ENCODE measurements around the gene CPNE5.
"Not testable (repeated sequence)": the region's sequence is repeated elsewhere in the genome, so short reads cannot be mapped to it uniquely, and the experiment has no call there.

The CPNE5 gene

DNA sequence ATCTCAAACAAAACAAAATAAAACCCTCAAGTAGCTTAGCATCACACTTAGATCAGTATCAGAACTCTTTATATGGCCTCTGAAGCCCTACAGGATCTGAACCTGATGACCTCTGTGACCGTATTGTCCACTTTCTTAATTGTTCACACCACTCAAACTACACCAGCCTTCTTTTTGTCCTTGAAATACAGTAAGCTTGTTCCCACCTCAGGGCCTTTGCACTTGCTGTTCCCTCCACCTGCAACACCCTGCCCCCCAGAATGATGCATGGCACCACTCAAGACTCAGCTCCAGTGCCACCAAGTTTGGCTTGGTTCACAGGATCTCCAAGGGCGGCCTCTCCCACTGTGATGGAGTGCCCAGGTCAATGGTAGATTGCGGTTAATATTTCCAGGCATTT is 25.7 kb downstream of the CPNE5 start:
- TF ChIP-seq ELF4 (IDR thresholded peaks at IDR 0.05) = no peak
- no peak for TF ChIP-seq CTBP1 (IDR thresholded peaks at IDR 0.05; ENCODE audit: borderline replicate concordance)
- no peak for TF ChIP-seq L3MBTL2 (conservative IDR thresholded peaks at IDR 0.05)
- no peak for TF ChIP-seq SUZ12 (IDR thresholded peaks at IDR 0.05)
- TF ChIP-seq ARNT (IDR thresholded peaks at IDR 0.05) = no peak
- TF ChIP-seq ZNF384 (IDR thresholded peaks at IDR 0.05) = no peak
- no peak for TF ChIP-seq BHLHE40 (IDR thresholded peaks at IDR 0.05; ENCODE audit: borderline replicate concordance)
- TF ChIP-seq, protein P1, sequence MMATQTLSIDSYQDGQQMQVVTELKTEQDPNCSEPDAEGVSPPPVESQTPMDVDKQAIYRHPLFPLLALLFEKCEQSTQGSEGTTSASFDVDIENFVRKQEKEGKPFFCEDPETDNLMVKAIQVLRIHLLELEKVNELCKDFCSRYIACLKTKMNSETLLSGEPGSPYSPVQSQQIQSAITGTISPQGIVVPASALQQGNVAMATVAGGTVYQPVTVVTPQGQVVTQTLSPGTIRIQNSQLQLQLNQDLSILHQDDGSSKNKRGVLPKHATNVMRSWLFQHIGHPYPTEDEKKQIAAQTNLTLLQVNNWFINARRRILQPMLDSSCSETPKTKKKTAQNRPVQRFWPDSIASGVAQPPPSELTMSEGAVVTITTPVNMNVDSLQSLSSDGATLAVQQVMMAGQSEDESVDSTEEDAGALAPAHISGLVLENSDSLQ (IDR thresholded peaks at IDR 0.05) = no peak
- no peak for TF ChIP-seq LEF1 (IDR thresholded peaks at IDR 0.05; ENCODE audit: borderline replicate concordance)
- CTCF ChIA-PET = interaction anchor here (0.6 kb wide), 1 partner anchor 48 kb away, joined by 3 read pairs; no protein-coding TSS in a partner anchor
- POLR2A ChIA-PET = no interaction called here
- no peak for DNase-seq (ENCODE audit: extremely low spot score)

DNA sequence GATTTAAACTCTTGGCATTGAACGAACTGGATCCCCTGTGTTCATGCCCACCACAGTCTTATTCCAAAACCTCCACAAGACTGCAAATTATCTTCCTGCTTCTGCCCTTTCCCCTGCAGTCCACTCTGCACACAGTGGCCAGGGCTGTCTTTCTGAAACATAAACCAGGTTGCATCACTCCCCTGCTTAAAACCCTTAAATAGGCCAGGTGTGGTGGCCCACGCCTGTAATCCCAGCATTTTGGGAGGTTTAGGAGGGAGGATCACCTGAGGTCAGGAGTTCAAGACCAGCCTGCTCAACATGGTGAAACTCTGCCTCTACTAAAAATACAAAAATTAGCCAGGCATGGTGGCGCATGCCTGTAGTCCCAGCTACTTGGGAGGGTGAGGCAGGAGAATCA is 26.2 kb downstream of the CPNE5 start:
- DNase-seq (ENCODE audit: extremely low spot score); CTCF ChIA-PET; POLR2A ChIA-PET: not testable (repeated sequence)

DNA sequence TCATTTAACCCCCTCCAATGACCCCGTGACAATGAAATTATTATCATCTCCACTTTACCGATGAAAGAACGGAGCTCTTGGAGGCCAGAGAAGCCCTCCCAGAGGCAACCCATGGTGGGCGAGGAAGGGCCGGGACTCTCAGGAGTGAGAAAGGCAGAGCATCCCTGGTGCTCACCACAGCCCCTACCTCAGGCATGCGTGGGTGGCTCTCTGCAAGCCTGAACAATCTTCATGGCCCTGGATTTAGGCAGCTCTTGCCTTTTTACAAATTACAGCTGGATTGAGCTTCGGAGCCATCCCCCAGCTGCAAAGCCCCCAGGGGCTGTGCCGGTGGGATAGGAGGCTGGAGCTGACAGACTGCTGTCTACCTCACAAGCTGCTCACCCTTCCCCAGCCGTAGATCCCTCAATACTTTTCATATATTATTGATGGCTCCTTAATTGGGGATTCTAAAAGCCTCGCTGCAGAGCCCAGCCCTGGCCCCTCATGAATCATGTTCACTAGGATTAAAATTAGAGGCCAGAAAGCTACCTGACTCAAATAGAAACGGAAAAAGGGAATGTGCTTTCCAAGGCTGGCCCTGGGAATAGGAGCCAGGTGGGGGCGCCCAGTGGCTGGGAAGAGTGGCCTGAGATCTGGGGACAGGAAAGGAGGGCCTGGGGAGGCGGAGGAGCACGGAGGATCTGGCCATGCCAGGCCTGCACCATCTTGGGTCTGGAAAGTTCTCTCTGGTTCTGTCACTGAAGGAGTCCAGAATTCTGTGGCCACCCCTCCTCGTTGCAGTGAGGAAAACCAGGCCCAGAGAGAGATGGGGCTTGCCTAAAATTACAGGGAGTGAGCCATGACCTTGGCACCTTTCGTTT is 29.1 kb downstream of the CPNE5 start:
- ChIA-PET CTCF (interaction anchor here (0.9 to 2.1 kb wide), 3 partner anchors 39 to 208 kb away, joined by 3 to 10 read pairs (median 4); no protein-coding TSS in a partner anchor), POLR2A (no interaction called here)
- no peak for DNase-seq (ENCODE audit: extremely low spot score)
- TF ChIP-seq ELF4 (IDR thresholded peaks at IDR 0.05) = no peak

DNA sequence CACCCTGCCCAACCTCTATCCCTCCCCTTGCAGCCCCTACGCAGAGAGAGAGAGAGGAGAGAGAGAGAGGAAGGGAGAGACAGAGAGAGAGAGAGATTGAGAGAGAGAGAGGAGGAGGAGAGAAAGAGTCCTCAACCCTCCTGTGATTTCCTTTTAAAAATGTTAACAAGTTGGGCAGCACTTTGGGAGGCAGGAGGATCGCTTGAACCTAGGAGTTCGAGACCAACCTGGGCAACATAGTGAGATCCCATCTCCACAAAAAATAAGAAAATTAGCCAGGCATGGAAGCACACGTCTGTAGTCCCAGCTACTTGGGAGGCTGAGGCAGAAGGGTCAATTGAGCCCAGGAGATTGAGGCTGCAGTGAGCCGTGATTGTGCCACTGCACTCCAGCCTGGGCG is 30.1 kb downstream of the CPNE5 start:
- ChIA-PET CTCF (interaction anchor here (2.1 kb wide), 1 partner anchor 43 kb away, joined by 10 read pairs; no protein-coding TSS in a partner anchor), POLR2A (no interaction called here)
- no peak for DNase-seq (ENCODE audit: extremely low spot score)
- TF ChIP-seq FOXM1 (IDR thresholded peaks at IDR 0.05; ENCODE audit: borderline replicate concordance) (no peak), NFRKB (IDR thresholded peaks at IDR 0.05) (no peak)
- TF ChIP-seq, protein P1 (IDR thresholded peaks at IDR 0.05) = no peak

DNA sequence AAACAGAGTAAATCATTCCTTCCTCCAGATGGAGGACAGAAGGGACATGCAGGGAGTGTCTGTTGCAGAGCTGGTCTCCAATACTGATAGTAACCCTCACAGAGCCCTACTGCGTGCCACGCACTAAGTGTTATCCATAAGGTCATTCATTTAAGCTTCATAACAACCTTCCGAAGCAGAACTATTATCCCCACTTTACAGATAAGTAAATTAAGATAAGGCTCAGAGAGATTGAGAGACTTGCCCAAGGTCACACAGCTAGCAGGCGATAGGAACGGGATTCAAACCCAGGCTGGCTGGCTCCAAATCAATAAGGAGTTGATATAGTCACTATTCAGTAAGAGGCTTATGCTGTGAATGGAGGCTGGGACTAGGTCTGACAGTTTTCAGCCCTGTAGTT is 30.6 kb downstream of the CPNE5 start:
- ChIA-PET CTCF (interaction anchor here (0.7 kb wide), 1 partner anchor 26 kb away, joined by 3 read pairs; no protein-coding TSS in a partner anchor), POLR2A (no interaction called here)
- DNase-seq (ENCODE audit: extremely low spot score) = no peak
- TF ChIP-seq BHLHE40 (IDR thresholded peaks at IDR 0.05; ENCODE audit: borderline replicate concordance) (no peak), LEF1 (IDR thresholded peaks at IDR 0.05; ENCODE audit: borderline replicate concordance) (no peak), SP1 (IDR thresholded peaks at IDR 0.05) (no peak), FOXA1 (IDR thresholded peaks at IDR 0.05) (no peak), CTBP1 (IDR thresholded peaks at IDR 0.05; ENCODE audit: borderline replicate concordance) (no peak), ARNT (IDR thresholded peaks at IDR 0.05) (no peak)

DNA sequence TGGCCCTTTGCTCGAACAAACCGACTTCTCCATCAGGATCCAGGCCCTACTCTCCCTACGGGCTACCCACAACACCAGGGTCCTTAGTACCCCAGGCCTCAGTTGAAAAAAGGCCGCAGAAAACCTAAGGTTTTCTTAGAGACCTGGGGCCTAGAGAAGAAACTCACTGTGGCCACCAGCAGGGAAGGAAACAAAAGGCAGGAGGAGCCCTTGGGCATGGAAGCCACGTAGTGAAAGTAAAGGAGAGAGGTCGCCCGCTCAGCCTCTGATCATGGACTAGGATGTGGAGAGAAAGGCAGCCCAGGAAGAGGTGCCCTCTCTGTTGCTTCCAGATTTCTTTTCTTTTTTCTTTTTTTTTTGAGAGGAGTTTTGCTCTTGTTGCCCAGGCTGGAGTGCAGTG is 31.5 kb downstream of the CPNE5 start:
- TF ChIP-seq LEF1 (IDR thresholded peaks at IDR 0.05; ENCODE audit: borderline replicate concordance) = no peak
- TF ChIP-seq NFRKB (IDR thresholded peaks at IDR 0.05) = no peak
- TF ChIP-seq SP1 (IDR thresholded peaks at IDR 0.05) = no peak
- no peak for TF ChIP-seq BHLHE40 (IDR thresholded peaks at IDR 0.05; ENCODE audit: borderline replicate concordance)
- TF ChIP-seq, protein P1 (IDR thresholded peaks at IDR 0.05) = no peak
- no peak for TF ChIP-seq ARNT (IDR thresholded peaks at IDR 0.05)
- no peak for TF ChIP-seq FOXM1 (IDR thresholded peaks at IDR 0.05; ENCODE audit: borderline replicate concordance)
- no peak for TF ChIP-seq CTBP1 (IDR thresholded peaks at IDR 0.05; ENCODE audit: borderline replicate concordance)
- TF ChIP-seq HDGF (IDR thresholded peaks at IDR 0.05; ENCODE audit: borderline replicate concordance) = no peak
- TF ChIP-seq L3MBTL2 (conservative IDR thresholded peaks at IDR 0.05) = no peak
- TF ChIP-seq ELF4 (IDR thresholded peaks at IDR 0.05) = no peak
- no peak for TF ChIP-seq FOXK2 (IDR thresholded peaks at IDR 0.05)
- TF ChIP-seq ZNF384 (IDR thresholded peaks at IDR 0.05) = no peak
- TF ChIP-seq TARDBP (IDR thresholded peaks at IDR 0.05) = no peak
- TF ChIP-seq SUZ12 (IDR thresholded peaks at IDR 0.05) = no peak
- no peak for TF ChIP-seq FOXA1 (IDR thresholded peaks at IDR 0.05)
- no peak for DNase-seq (ENCODE audit: extremely low spot score)
- CTCF ChIA-PET = no interaction called here
- POLR2A ChIA-PET = no interaction called here

DNA sequence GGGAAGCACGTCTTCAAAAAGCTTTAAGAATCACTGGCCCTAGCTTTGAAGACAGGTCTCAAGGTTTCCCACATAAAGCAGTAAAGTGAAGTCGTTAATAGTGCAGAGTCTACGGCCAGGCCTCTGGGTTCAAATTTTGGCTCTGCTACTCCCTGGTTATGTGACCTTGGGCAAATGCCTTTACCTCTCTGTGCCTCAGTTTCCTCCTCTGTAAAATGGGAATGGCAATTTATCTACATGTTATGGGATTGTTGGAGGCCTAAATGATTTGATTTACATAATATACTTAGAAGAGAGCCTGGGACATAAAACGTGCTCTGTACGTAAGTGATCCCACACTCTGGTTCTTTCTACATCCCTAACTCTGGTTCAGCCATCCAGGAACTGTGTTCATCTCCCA is 32.1 kb downstream of the CPNE5 start:
- no peak for TF ChIP-seq HDGF (IDR thresholded peaks at IDR 0.05; ENCODE audit: borderline replicate concordance)
- TF ChIP-seq ZNF384 (IDR thresholded peaks at IDR 0.05) = no peak
- no peak for TF ChIP-seq SUZ12 (IDR thresholded peaks at IDR 0.05)
- TF ChIP-seq L3MBTL2 (conservative IDR thresholded peaks at IDR 0.05) = no peak
- TF ChIP-seq FOXM1 (IDR thresholded peaks at IDR 0.05; ENCODE audit: borderline replicate concordance) = no peak
- no peak for TF ChIP-seq FOXK2 (IDR thresholded peaks at IDR 0.05)
- no peak for TF ChIP-seq NFRKB (IDR thresholded peaks at IDR 0.05)
- TF ChIP-seq, protein P1 (IDR thresholded peaks at IDR 0.05) = no peak
- TF ChIP-seq TARDBP (IDR thresholded peaks at IDR 0.05) = no peak
- TF ChIP-seq LEF1 (IDR thresholded peaks at IDR 0.05; ENCODE audit: borderline replicate concordance) = no peak
- TF ChIP-seq ARNT (IDR thresholded peaks at IDR 0.05) = no peak
- TF ChIP-seq FOXA1 (IDR thresholded peaks at IDR 0.05) = no peak
- no peak for TF ChIP-seq BHLHE40 (IDR thresholded peaks at IDR 0.05; ENCODE audit: borderline replicate concordance)
- TF ChIP-seq CTBP1 (IDR thresholded peaks at IDR 0.05; ENCODE audit: borderline replicate concordance) = no peak
- TF ChIP-seq SP1 (IDR thresholded peaks at IDR 0.05) = no peak
- TF ChIP-seq ELF4 (IDR thresholded peaks at IDR 0.05) = no peak
- no peak for DNase-seq (ENCODE audit: extremely low spot score)
- POLR2A ChIA-PET = no interaction called here
- CTCF ChIA-PET = no interaction called here
